Nephron progenitor cell (in vitro differentiated cells): ENCODE data around the gene EIF3L.

Experiments
- DNase-seq: peaks from one replicate; pipeline ENCODE4 v3.0.0; 2021
- H3K27ac Mint-ChIP-seq: 2 replicates; pipeline ENCODE4 v1.8.0; 2021; ENCODE audit warnings: mild to moderate bottlenecking, moderate library complexity, mixed read lengths
- H3K27me3 Mint-ChIP-seq: 2 replicates; pipeline ENCODE4 v1.8.0; 2021; ENCODE audit warnings: mild to moderate bottlenecking, low read depth, mixed read lengths; ENCODE audit not compliant: poor library complexity
- H3K36me3 Mint-ChIP-seq: 2 replicates; pipeline ENCODE4 v1.8.0; 2021; ENCODE audit warnings: low read depth, mixed read lengths
- H3K4me1 Mint-ChIP-seq: 2 replicates; pipeline ENCODE4 v1.8.0; 2021; ENCODE audit warnings: mixed read lengths
- H3K4me3 Mint-ChIP-seq: 2 replicates; pipeline ENCODE4 v1.8.0; 2021; ENCODE audit warnings: mild to moderate bottlenecking, moderate library complexity, mixed read lengths
- H3K9me3 Mint-ChIP-seq: 2 replicates; pipeline ENCODE4 v1.8.0; 2021; ENCODE audit warnings: mild to moderate bottlenecking, moderate library complexity, mixed read lengths
- TF ChIP-seq, protein P1 (sequence below): fragments of 200-600 bp; sonication (generic); IDR thresholded peaks from 2 replicates; pipeline ENCODE4 v1.5.0; 2021; ENCODE audit warnings: antibody characterized with exemption

The EIF3L gene

DNA sequence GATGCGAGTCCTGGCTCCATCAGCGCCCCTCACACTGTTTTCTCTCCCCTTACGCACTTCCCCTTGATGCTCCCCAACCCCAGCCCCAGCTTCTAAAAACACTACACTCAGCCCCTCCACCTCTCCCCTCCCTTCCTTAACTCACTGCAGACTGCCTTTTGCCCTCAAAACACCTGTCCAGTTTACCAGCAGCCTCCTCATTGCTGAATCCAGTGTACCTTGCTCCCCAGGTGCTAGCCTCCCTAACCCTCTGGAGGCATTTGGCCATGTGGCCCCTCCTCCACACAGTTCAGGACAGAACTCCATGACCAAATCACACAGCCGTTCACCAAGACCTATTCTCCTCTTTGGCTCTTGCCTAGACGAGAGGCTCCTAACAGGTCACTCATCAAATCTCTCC lies 28.9 kb upstream of the EIF3L start:
- TF ChIP-seq, protein P1, sequence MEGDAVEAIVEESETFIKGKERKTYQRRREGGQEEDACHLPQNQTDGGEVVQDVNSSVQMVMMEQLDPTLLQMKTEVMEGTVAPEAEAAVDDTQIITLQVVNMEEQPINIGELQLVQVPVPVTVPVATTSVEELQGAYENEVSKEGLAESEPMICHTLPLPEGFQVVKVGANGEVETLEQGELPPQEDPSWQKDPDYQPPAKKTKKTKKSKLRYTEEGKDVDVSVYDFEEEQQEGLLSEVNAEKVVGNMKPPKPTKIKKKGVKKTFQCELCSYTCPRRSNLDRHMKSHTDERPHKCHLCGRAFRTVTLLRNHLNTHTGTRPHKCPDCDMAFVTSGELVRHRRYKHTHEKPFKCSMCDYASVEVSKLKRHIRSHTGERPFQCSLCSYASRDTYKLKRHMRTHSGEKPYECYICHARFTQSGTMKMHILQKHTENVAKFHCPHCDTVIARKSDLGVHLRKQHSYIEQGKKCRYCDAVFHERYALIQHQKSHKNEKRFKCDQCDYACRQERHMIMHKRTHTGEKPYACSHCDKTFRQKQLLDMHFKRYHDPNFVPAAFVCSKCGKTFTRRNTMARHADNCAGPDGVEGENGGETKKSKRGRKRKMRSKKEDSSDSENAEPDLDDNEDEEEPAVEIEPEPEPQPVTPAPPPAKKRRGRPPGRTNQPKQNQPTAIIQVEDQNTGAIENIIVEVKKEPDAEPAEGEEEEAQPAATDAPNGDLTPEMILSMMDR: no peak
- no peak for DNase-seq
- no peaks in the 10 kb centered on the region for H3K9me3 Mint-ChIP-seq
- H3K27me3 Mint-ChIP-seq: peaks cover 70% of the 10 kb centered on the region
- no peak overlapping the region for H3K4me3 Mint-ChIP-seq
- H3K27ac Mint-ChIP-seq: no peak overlapping the region
- H3K36me3 Mint-ChIP-seq: peaks cover 4% of the 10 kb centered on the region
- H3K4me1 Mint-ChIP-seq: peaks cover 39% of the 10 kb centered on the region

DNA sequence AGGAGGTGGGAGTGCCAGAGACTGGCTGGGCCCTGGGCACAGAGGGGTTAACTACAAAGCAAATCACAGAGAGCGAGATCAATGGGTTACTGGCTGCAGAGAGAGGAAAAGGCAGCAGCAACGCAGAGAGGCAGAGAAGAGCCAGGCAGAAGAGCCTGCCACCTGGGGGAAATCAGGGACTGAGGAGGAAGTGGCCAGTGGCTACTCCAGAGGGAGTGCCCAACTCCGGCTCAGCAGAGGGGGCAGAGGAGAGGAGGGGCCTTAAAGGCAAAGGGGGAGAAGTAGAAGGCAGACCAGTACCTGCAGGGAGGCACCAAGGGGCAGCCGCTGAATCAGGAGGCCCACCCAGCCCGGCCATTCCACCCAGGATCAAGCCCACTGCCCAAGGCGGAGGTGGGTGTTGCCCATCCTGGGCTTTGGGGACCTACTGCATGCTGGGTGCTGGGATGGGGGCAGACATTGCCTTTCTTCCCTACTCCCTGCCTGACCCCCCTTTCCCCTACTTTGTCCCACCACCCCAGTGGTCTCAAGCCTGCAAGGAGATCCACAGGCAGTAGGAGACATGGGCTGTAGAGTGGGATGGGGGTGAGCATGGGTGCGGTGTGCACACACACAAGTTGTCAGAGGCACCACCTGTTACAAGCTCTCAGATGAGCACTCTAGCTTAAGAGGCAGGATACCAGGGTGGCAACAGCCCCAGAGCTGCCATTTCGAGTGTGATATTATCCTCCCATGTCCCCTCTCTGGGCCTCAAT lies 27.0 kb upstream of the EIF3L start:
- Mint-ChIP-seq H3K36me3 (peaks cover 4% of the 10 kb centered on the region), H3K27ac (no peak overlapping the region), H3K4me1 (peaks cover 45% of the 10 kb centered on the region), H3K9me3 (no peaks in the 10 kb centered on the region), H3K27me3 (peaks cover 83% of the 10 kb centered on the region), H3K4me3 (peak overlapping the region; percentile 10)
- TF ChIP-seq, protein P1: no peak
- peak; percentile 20 for DNase-seq

DNA sequence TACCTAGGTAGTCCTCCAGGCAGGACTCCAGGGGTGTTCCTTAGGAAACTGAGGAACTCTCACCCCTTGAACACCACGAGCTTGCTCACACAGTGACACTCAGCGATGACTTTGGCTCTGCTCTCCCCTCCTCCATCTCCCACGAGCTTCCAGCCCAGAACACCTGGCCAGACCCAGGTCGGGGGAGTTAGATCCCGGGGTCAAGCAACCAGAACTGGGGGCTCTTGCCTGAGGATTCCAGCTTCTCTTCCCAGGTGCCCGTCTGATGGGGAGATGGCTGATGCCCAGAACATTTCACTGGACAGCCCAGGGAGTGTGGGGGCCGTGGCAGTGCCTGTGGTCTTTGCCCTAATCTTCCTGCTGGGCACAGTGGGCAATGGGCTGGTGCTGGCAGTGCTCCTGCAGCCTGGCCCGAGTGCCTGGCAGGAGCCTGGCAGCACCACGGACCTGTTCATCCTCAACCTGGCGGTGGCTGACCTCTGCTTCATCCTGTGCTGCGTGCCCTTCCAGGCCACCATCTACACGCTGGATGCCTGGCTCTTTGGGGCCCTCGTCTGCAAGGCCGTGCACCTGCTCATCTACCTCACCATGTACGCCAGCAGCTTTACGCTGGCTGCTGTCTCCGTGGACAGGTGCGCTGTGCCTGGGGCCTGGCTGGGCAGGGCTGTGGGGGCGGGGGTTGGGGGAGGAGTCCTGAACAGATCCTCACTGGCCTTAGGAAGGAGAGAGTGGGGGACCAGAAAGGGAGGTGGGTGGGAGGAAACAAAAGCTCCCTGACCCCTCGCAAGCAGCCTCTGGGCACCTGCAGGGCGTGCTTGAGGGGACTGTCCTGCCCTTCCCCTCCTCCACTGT lies 25.9 kb upstream of the EIF3L start, which contains the start of gene GALR3:
GALR3 (plus strand) TSS at position 249 of the 852 bp plus-strand sequence; CDS start at position 274, 25 bp downstream.
- no peak for DNase-seq
- Mint-ChIP-seq H3K27me3 (peaks cover 83% of the 10 kb centered on the region), H3K4me3 (peak within 1 kb of the TSS; percentile 60), H3K9me3 (no peaks in the 10 kb centered on the region), H3K27ac (no peak within 1 kb of the TSS), H3K4me1 (peaks cover 37% of the 10 kb centered on the region), H3K36me3 (peaks cover 5% of the 10 kb centered on the region)
- TF ChIP-seq, protein P1: no peak

DNA sequence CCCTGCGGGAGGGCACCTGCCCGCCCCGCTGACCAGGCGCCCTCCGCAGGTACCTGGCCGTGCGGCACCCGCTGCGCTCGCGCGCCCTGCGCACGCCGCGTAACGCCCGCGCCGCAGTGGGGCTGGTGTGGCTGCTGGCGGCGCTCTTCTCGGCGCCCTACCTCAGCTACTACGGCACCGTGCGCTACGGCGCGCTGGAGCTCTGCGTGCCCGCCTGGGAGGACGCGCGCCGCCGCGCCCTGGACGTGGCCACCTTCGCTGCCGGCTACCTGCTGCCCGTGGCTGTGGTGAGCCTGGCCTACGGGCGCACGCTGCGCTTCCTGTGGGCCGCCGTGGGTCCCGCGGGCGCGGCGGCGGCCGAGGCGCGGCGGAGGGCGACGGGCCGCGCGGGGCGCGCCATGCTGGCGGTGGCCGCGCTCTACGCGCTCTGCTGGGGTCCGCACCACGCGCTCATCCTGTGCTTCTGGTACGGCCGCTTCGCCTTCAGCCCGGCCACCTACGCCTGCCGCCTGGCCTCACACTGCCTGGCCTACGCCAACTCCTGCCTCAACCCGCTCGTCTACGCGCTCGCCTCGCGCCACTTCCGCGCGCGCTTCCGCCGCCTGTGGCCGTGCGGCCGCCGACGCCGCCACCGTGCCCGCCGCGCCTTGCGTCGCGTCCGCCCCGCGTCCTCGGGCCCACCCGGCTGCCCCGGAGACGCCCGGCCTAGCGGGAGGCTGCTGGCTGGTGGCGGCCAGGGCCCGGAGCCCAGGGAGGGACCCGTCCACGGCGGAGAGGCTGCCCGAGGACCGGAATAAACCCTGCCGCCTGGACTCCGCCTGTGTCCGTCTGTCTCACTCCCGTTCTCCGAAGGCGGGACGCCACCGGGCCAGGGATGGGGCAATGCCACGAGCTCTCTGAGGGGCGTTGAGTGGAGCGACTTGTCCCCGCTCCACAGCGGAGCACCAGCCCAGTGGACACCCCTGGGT lies 24.3 kb upstream of the EIF3L start:
- Mint-ChIP-seq H3K27ac (no peak overlapping the region), H3K4me3 (peak overlapping the region; percentile 74), H3K36me3 (peaks cover 11% of the 10 kb centered on the region), H3K4me1 (peaks cover 32% of the 10 kb centered on the region), H3K27me3 (peaks cover 68% of the 10 kb centered on the region), H3K9me3 (no peaks in the 10 kb centered on the region)
- TF ChIP-seq, protein P1: no peak
- DNase-seq: peak; percentile 55

DNA sequence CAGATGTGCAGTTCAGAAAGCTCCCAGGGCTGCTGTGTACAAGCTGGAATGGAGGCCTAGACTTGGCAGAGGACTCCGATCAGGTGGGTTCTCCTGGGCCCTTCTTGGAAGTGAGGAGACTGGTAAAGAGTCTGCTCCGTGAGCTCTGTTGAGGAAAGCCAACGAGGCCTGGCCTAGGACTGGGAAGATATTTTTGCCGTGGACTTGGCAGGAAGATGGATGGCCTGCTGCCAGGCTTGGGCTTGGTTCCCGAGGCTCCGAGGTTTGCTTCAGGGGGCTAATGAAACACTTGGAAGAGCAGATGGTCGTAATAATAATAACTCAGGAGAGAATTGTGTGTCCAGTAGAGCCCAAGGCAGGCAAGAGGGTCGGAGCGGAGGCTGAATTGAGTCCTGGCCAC lies 22.2 kb upstream of the EIF3L start:
- Mint-ChIP-seq H3K4me3 (no peak overlapping the region), H3K9me3 (no peaks in the 10 kb centered on the region), H3K27ac (peak overlapping the region; percentile 88), H3K27me3 (peaks cover 47% of the 10 kb centered on the region), H3K4me1 (peaks cover 22% of the 10 kb centered on the region), H3K36me3 (peaks cover 16% of the 10 kb centered on the region)
- no peak for DNase-seq
- TF ChIP-seq, protein P1: no peak
